GM23248 (cell line): ENCODE results near the gene VLDLR.

ENCODE experiments used
- EZH2 ChIP-seq: fragments of 200-600 bp; sonication (generic); IDR thresholded peaks from 2 replicates; pipeline ENCODE4 v1.6.1; 2018; ENCODE audit warnings: antibody characterized with exemption, mild to moderate bottlenecking; ENCODE audit not compliant: insufficient read depth, poor library complexity, severe bottlenecking
- EZH2phosphoT487 ChIP-seq: fragments of 200-600 bp; sonication (generic); IDR thresholded peaks from 2 replicates; pipeline ENCODE4 v1.6.1; 2018; ENCODE audit warnings: antibody characterized with exemption, moderate library complexity, mild to moderate bottlenecking, low read depth; ENCODE audit not compliant: insufficient read depth

DNA sequence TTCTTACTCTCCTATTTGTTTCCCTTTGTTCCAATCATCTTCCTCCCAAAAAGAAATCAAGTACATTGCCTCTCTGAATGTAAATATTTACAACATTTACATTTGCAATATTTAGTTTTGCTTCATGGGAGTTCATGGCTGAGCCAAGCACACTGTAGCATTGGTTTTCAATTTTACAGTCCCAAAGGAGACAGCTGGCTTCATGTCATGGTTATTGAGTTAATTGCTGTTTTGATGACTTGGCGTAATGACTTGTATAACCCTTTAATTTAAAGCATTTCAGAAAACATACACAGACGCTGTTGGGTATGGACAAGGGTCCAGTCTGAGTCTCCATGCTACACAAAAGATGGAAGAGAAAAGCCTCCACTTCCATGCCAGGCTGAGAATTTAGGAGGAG lies 25.6 kb upstream of the VLDLR start:
- TF ChIP-seq EZH2 (no peak), EZH2phosphoT487 (no peak)
